Stimulated activated CD8-positive, alpha-beta memory T cell treated with anti-CD3 and anti-CD28 coated beads, Interleukin-7, amount 100 ng/mL, for 1 hour (primary cell): ENCODE results near the gene NAA11.

Source experiments
- DNase-seq, 2 donors: peaks; one replicate each; pipeline ENCODE4 v3.0.0-alpha.2; 2020; ENCODE audit warnings: low read depth in 2 of 2

NAA11 gene

GRCh38 chr4:79325864-79326328 is at the start of gene NAA11:
TSS of gene NAA11 (minus strand) at chr4:79326061. CDS start at chr4:79325877, 184 bp downstream.
- no peak for DNase-seq

GRCh38 chr4:79370026-79370425 is 44.2 kb upstream of the NAA11 start:
- DNase-seq: no peak

GRCh38 chr4:79367096-79367495 is 41.2 kb upstream of the NAA11 start:
- DNase-seq: no peak

GRCh38 chr4:79366422-79366821 is 40.6 kb upstream of the NAA11 start:
- no peak for DNase-seq

- no peak for DNase-seq
Observed at GRCh38 chr4:79364061-79364460, 38.2 kb upstream of the NAA11 start.

GRCh38 chr4:79362626-79363025 is 36.8 kb upstream of the NAA11 start:
- DNase-seq: no peak

- no peak for DNase-seq
Observed at GRCh38 chr4:79360006-79360405, 34.1 kb upstream of the NAA11 start.

- DNase-seq: no peak
Observed at GRCh38 chr4:79358438-79358837, 32.6 kb upstream of the NAA11 start.

GRCh38 chr4:79357365-79357764 is 31.5 kb upstream of the NAA11 start:
- no peak for DNase-seq

- no peak for DNase-seq
Observed at GRCh38 chr4:79353075-79353474, 27.2 kb upstream of the NAA11 start.

GRCh38 chr4:79348405-79348804 is 22.5 kb upstream of the NAA11 start:
- no peak for DNase-seq

- no peak for DNase-seq
Observed at GRCh38 chr4:79341893-79342653, 16.2 kb upstream of the NAA11 start.

- DNase-seq: no peak
Observed at GRCh38 chr4:79340568-79340967, 14.7 kb upstream of the NAA11 start.

GRCh38 chr4:79338148-79338547 is 12.3 kb upstream of the NAA11 start:
- no peak for DNase-seq

GRCh38 chr4:79334783-79335182 is 8.9 kb upstream of the NAA11 start:
- no peak for DNase-seq

GRCh38 chr4:79334341-79334740 is 8.5 kb upstream of the NAA11 start:
- DNase-seq: no peak

GRCh38 chr4:79331126-79331876 is 5.4 kb upstream of the NAA11 start:
- DNase-seq: no peak

- DNase-seq: no peak
Observed at GRCh38 chr4:79330720-79331119, 4.9 kb upstream of the NAA11 start.

GRCh38 chr4:79325436-79325835 is 425 bp downstream of the NAA11 start:
- DNase-seq: no peak

- no peak for DNase-seq
Observed at GRCh38 chr4:79319975-79320374, 5.9 kb downstream of the NAA11 start.

- DNase-seq: no peak
Observed at GRCh38 chr4:79317711-79318110, 8.2 kb downstream of the NAA11 start.

GRCh38 chr4:79315891-79316290 is 10.0 kb downstream of the NAA11 start:
- no peak for DNase-seq

GRCh38 chr4:79311279-79311678 is 14.6 kb downstream of the NAA11 start:
- DNase-seq: no peak
